ENCODE measurements around the gene CHGA. TPM values are rescaled to one million over a fixed set of nuclear protein-coding genes. Genes with fewer than 3 reads are reported as not detected.

Gene CHGA
- total RNA-seq, 6 experiments from 2014 or later: 0.18 to 0.25 TPM; not detected in 4

DNA sequence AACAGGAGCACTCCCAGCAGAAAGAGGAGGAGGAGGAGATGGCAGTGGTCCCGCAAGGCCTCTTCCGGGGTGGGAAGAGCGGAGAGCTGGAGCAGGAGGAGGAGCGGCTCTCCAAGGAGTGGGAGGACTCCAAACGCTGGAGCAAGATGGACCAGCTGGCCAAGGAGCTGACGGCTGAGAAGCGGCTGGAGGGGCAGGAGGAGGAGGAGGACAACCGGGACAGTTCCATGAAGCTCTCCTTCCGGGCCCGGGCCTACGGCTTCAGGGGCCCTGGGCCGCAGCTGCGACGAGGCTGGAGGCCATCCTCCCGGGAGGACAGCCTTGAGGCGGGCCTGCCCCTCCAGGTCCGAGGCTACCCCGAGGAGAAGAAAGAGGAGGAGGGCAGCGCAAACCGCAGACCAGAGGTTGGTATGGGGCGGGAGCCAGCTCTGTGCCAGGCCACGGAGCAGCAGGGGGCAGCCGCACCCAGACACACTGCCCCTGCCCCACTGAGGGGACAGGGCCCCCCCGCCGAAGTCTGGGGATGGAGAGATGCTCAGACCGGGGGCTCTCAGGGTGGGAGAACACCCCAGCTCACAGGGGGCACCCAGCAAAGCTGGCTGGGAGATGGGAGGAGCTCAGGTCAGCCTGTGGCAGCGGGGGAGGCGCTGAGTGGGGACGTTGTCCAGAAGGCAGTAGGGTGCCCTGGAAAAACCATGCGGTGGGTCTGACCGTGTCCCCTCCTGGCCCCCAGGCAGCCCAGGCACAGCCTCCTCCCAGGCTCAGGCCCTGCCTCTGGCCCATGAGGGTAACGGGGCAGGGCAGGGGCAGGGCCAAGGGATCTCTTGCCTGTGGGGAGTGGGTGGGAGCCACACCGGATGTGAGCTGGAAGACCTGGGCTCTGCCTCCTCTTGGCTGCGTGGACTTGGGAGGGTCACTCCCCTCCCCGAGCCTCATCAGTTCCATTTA is 9.8 kb downstream of the CHGA start:
- no peak overlapping the region for H3K4me3 ChIP-seq
- TF ChIP-seq, protein P1, sequence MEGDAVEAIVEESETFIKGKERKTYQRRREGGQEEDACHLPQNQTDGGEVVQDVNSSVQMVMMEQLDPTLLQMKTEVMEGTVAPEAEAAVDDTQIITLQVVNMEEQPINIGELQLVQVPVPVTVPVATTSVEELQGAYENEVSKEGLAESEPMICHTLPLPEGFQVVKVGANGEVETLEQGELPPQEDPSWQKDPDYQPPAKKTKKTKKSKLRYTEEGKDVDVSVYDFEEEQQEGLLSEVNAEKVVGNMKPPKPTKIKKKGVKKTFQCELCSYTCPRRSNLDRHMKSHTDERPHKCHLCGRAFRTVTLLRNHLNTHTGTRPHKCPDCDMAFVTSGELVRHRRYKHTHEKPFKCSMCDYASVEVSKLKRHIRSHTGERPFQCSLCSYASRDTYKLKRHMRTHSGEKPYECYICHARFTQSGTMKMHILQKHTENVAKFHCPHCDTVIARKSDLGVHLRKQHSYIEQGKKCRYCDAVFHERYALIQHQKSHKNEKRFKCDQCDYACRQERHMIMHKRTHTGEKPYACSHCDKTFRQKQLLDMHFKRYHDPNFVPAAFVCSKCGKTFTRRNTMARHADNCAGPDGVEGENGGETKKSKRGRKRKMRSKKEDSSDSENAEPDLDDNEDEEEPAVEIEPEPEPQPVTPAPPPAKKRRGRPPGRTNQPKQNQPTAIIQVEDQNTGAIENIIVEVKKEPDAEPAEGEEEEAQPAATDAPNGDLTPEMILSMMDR (IDR thresholded peaks at IDR 0.05): no peak
- no peak for TF ChIP-seq POLR2A (IDR thresholded peaks at IDR 0.05)
- no peaks in the 10 kb centered on the region for H3K27me3 ChIP-seq
- no peaks in the 10 kb centered on the region for H3K9me3 ChIP-seq
- DNase-seq (no peak), ATAC-seq (no peak)
- 87% methylated on average over 6 of the region's 35 CpGs for WGBS (ENCODE audit: insufficient coverage, low coverage, low lambda C conversion rate, missing lambda C conversion rate)
- intact Hi-C loops (cut with DNase I): no loop called here
- H3K36me3 ChIP-seq: no peaks in the 10 kb centered on the region
- H3K27ac ChIP-seq: no peak overlapping the region
- H3K4me1 ChIP-seq: no peaks in the 10 kb centered on the region

- Histone ChIP-seq H3K4me1 (no peaks in the 10 kb centered on the region), H3K9me3 (no peaks in the 10 kb centered on the region), H3K27me3 (no peaks in the 10 kb centered on the region), H3K27ac (no peak overlapping the region), H3K4me3 (no peak overlapping the region), H3K36me3 (no peaks in the 10 kb centered on the region)
- TF ChIP-seq, protein P1 (IDR thresholded peaks at IDR 0.05): no peak
- TF ChIP-seq POLR2A (IDR thresholded peaks at IDR 0.05): no peak
- no CpG with 5 or more reads among the region's 8 CpGs for WGBS (ENCODE audit: insufficient coverage, low coverage, low lambda C conversion rate, missing lambda C conversion rate)
- no peak for ATAC-seq
- intact Hi-C loops (cut with DNase I): no loop called here
- no peak for DNase-seq
Observed at GRCh38 chr14:92933481-92933880, 10.5 kb downstream of the CHGA start.

DNA sequence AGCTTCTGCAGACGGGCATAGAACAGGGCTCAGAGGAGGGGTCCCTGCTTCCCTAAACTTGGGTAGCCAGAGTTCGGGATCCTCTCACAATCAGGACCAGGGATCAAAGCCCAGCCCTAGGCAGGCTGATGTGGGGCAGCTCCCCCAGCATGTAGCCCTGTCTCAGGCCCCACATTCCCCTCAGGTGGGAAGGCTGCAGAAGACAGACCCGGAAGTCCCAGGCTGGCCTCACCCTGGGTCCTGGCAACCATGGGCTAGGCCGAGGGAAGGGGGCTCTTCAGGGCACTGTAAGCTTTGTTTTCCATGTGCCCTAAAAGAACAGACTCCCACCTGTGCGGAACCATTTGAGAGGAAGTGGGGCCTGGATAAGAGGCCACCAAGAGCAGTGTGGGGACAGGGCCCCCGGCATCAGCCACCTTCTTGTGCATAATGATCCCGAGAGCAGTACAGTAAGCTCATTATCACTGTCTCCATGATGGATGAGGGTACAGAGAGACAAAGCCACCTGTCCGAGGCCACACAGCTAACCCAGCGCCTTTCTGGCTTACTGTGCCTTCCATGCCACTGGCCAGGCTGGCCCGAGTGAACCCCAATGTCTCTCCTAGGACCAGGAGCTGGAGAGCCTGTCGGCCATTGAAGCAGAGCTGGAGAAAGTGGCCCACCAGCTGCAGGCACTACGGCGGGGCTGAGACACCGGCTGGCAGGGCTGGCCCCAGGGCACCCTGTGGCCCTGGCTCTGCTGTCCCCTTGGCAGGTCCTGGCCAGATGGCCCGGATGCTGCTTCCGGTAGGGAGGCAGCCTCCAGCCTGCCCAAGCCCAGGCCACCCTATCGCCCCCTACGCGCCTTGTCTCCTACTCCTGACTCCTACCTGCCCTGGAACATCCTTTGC is 11.5 kb downstream of the CHGA start:
- no peaks in the 10 kb centered on the region for H3K27me3 ChIP-seq
- no peak for DNase-seq
- H3K36me3 ChIP-seq: no peaks in the 10 kb centered on the region
- H3K9me3 ChIP-seq: no peaks in the 10 kb centered on the region
- peaks cover 0 to under 1% (median 0%) of the 10 kb centered on the region in 4 donors for H3K4me1 ChIP-seq
- intact Hi-C loops (cut with DNase I): no loop called here
- 83% methylated on average over 5 of the region's 19 CpGs for WGBS (ENCODE audit: insufficient coverage, low coverage, low lambda C conversion rate, missing lambda C conversion rate)
- TF ChIP-seq, protein P1 (IDR thresholded peaks at IDR 0.05): no peak
- no peak for TF ChIP-seq POLR2A (IDR thresholded peaks at IDR 0.05)
- no peak for ATAC-seq
- no peak overlapping the region for H3K27ac ChIP-seq
- H3K4me3 ChIP-seq: no peak overlapping the region

DNA sequence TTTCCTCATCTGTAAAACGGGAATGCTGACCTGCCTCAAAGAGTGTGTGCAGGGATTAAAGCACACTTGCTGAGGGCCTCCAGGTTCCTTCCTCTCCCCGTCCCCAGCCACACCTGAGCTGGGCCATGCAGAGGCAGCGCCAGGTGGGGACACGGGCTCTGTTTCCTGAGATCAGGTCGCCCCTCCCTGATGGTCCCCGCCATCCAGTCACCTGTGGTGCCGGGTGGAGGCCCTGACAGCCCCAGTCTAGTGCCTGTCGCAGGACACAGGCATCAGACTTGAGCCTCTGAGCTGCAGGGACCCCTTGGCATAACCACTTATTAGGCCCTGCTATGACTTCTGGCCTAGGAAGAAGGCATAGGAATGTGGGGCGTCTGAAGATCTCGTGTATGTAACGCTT is 12.5 kb downstream of the CHGA start:
- 87% methylated on average over 4 of the region's 11 CpGs for WGBS (ENCODE audit: insufficient coverage, low coverage, low lambda C conversion rate, missing lambda C conversion rate)
- ATAC-seq (no peak), DNase-seq (peak in 1 of 3 donors; percentile 39)
- H3K9me3 ChIP-seq: no peaks in the 10 kb centered on the region
- H3K36me3 ChIP-seq: no peaks in the 10 kb centered on the region
- H3K4me3 ChIP-seq: no peak overlapping the region
- intact Hi-C loops (cut with DNase I): no loop called here
- no peak for TF ChIP-seq POLR2A (IDR thresholded peaks at IDR 0.05)
- TF ChIP-seq, protein P1 (IDR thresholded peaks at IDR 0.05): no peak
- H3K27me3 ChIP-seq: no peaks in the 10 kb centered on the region
- H3K4me1 ChIP-seq: peaks cover 0 to 10% (median 3%) of the 10 kb centered on the region in 4 donors
- no peak overlapping the region for H3K27ac ChIP-seq

Measured in right lobe of liver (tissue), 6 donors.